Ishikawa (cell line): ENCODE data around the gene FURIN.

ENCODE experiments used
- CEBPB ChIP-seq: IDR thresholded peaks from 2 replicates; pipeline ENCODE4 v1.6.1; 2012
- MAX ChIP-seq: IDR thresholded peaks from 2 replicates; pipeline ENCODE4 v1.6.1; 2012
- RAD21 ChIP-seq: IDR thresholded peaks from 2 replicates; pipeline ENCODE4 v1.6.1; 2012; ENCODE audit warnings: low read depth

DNA sequence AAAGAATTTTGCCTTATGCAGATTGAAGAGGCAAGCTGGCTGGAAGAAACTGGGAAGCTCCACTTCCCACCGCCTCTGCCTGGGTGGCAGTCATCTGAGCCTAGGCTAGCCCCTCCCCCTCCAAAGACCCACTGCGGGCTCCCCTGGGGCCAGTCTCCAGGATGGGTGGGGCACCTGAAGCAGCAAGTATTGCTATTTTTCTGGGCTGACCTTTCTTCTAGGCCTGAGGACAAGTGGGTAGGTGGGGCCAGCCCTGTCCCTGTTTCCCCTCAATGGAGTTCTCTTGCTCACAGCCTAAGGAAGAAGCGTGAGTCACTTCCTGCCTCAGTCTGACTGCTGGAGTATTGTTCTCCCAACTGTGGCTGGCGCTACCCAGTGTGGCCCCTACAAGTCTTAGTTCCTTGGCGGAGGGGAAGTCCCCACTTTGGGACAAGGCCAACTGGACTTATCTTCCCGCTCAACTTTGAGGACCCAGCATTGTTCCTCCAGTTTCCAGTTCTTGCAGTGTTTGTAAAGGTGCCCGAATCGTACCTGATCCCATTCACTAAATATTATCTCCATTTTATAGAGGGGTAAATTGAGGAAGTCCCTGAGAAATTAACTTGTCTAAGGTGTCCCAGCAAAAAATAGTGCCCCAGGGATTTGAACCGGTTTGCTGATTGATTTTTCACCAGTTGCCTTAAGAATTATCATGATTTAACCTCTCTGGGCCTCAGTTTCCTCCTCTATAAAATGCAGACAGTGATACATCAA is 1.4 kb downstream of the FURIN start:
- 0 out of 2 replicates have a peak, but pooled peaks have one; percentile 12 for TF ChIP-seq RAD21
- TF ChIP-seq CEBPB = no peak
- TF ChIP-seq MAX = peak; percentile 52; the same call in 1 of the 2 replicates
